MM.1S (cell line): Measurements from ENCODE around the gene HS3ST6.

Experiments used
- CTCF ChIP-seq: fragments of 300-600 bp; sonication (generic); IDR thresholded peaks from 2 replicates; pipeline ENCODE4 v1.5.1; 2016; ENCODE audit warnings: antibody characterized with exemption, low read length, mixed read lengths
- EZH2phosphoT487 ChIP-seq: fragments of 300-600 bp; sonication (generic); IDR thresholded peaks from 2 replicates; pipeline ENCODE4 v1.6.1; 2018; ENCODE audit warnings: antibody characterized with exemption, low read length

GRCh38 chr16:1900452-1900774 is 17.8 kb downstream of the HS3ST6 start:
- TF ChIP-seq CTCF (no peak), EZH2phosphoT487 (no peak)
